Lower leg skin (tissue), 3 donors: Measurements from ENCODE around the gene CTSO.

ENCODE experiments used
- POLR2A ChIP-seq, 2 donors: fragments of 450-650 bp; IDR thresholded peaks; one replicate each; pipeline ENCODE4 v1.6.1; 2016 to 2017; ENCODE audit warnings: antibody characterized with exemption in 2 of 2, mild to moderate bottlenecking in 1 of 2, moderate library complexity in 1 of 2
- TF ChIP-seq, protein P1 (sequence below), 3 donors: fragments of 450-650 bp; IDR thresholded peaks; one replicate each; pipeline ENCODE4 v1.5.1; 2016; ENCODE audit warnings: antibody characterized with exemption in 3 of 3, mild to moderate bottlenecking in 3 of 3, moderate library complexity in 2 of 3

DNA sequence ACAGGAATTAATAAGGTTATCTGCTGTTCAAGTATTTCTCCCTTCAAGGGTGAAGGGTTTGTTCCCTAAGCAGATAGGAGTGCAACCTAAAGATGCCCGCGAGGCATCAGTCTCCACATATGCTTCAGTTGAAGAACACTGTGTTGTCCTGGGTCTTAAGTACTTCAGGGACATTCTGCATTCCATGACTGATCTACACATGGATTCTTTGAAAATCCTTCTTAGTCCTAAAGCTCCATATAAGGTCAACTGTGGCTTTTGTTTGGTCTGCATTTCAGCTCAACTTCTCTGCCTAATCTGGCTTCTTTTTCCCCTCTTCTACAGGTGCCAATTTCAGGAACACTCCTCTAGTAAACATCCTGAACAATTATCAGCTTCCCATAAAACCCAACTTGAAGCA, 21.8 kb upstream of the CTSO start:
- TF ChIP-seq, protein P1, sequence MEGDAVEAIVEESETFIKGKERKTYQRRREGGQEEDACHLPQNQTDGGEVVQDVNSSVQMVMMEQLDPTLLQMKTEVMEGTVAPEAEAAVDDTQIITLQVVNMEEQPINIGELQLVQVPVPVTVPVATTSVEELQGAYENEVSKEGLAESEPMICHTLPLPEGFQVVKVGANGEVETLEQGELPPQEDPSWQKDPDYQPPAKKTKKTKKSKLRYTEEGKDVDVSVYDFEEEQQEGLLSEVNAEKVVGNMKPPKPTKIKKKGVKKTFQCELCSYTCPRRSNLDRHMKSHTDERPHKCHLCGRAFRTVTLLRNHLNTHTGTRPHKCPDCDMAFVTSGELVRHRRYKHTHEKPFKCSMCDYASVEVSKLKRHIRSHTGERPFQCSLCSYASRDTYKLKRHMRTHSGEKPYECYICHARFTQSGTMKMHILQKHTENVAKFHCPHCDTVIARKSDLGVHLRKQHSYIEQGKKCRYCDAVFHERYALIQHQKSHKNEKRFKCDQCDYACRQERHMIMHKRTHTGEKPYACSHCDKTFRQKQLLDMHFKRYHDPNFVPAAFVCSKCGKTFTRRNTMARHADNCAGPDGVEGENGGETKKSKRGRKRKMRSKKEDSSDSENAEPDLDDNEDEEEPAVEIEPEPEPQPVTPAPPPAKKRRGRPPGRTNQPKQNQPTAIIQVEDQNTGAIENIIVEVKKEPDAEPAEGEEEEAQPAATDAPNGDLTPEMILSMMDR (IDR thresholded peaks at IDR 0.05), result no peak
- TF ChIP-seq POLR2A (IDR thresholded peaks at IDR 0.05), result no peak
